ENCODE data around the gene IFT81.
A peak's percentile ranks its signal among the peaks of the same experiment; 100 is the strongest.

The IFT81 gene, protein sequence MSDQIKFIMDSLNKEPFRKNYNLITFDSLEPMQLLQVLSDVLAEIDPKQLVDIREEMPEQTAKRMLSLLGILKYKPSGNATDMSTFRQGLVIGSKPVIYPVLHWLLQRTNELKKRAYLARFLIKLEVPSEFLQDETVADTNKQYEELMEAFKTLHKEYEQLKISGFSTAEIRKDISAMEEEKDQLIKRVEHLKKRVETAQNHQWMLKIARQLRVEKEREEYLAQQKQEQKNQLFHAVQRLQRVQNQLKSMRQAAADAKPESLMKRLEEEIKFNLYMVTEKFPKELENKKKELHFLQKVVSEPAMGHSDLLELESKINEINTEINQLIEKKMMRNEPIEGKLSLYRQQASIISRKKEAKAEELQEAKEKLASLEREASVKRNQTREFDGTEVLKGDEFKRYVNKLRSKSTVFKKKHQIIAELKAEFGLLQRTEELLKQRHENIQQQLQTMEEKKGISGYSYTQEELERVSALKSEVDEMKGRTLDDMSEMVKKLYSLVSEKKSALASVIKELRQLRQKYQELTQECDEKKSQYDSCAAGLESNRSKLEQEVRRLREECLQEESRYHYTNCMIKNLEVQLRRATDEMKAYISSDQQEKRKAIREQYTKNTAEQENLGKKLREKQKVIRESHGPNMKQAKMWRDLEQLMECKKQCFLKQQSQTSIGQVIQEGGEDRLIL

DNA sequence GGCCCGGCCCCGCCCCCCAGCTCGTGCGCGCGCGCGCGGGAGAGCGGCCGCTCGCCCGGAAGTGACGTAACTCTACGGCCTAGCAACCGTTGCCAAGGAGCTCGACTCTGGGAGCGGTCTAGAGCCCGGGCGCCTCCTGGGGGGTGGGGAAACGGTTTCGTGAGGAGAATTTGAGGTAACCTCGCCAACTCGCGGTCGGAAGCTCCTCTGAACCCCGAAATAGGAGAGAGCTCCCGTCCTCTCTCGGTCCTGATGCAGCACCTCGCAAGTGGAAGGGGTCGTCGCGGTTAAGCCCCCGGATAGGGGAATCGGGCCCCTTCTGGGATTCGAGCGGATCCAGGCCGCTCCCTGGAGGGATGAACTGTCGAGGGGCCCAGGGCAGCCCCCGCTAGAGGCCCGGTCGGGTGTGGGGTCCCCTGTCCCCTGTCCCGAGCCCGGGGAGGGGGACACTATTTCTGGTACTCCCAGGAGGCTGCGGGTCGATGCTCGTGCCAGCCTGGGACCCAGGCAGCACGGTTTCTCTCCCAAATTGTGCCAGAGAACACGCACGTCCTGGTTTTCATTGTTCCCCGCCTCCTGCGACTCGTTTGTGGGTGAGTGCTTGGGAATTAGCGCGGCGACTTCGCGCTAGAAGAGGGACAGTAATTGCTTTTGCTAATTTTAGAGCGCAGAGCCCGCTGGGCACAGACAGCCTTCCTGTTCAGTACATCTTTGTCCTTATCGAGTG lies at the start of gene IFT81:
Gene IFT81, plus strand, starts transcription at position 89 of the 727 bp plus-strand sequence. CDS start 3,024 bp downstream, outside the sequence.
- peak; percentile 76 for DNase-seq

GRCh38 chr12:110075880-110076279 lies 48.3 kb upstream of the IFT81 start:
- no peak for DNase-seq

DNA sequence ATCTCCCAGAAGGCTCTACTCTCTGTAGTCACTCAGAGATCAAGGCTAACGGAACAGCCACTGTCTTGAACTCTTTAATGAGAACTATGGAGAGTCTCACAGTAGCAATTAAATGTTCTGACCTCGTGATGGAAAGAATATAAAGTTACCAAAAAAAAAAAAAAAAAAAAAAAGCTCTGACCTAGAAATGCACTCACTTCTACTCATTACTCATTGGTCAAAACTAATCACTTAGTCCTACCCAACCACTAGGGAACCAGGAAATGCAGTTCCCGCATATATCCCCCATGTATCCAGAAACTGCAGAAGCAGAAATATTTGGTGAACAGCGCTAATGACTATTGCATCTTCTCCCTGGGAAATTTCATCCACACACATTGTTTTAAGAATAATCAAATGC lies 46.4 kb upstream of the IFT81 start:
- peak; percentile 25 for DNase-seq

DNA sequence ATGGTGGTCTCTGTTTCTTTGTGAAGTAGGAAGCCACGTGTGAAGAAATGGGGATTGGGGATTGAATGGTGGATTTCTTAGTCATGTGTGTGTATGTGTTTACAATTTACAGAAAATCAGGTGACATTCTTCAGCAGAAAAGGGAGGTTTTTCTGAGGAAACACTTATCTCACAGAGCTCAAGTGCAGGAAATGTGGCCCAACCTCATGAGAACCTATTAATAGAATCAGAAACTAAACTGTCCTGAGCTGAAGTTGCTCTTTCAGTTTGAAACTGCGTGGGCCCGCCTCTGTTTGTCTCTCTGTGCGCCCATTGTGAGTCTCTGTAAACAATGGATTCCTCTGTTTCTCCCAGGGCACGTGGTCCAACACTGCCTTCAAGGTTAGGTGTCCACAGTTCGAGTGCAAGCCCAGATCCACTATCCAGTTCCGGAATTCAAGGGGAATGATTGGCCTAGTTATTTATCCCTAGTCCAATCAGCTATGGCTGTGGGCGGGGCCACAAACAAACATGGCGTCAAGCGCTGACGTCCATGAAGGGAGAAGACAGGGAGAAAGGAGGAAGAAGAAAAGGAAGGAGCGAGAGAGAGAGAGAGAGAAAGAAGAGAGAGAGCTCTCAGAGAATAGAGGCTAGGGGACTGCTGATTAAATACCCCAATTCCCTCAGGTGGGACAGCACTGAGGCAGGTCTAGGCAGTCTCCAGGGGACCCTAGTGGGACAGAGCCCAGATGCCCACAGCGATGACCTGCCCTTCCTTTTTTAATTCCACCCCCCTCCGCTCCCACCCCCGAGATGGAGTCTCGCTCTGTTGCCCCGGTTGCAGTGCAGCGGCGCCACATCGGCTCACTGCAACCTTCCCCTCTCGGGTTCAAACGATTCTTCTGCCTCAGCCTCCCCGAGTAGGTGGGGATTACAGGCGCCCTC lies 44.4 kb upstream of the IFT81 start:
- DNase-seq = peak; percentile 96

DNA sequence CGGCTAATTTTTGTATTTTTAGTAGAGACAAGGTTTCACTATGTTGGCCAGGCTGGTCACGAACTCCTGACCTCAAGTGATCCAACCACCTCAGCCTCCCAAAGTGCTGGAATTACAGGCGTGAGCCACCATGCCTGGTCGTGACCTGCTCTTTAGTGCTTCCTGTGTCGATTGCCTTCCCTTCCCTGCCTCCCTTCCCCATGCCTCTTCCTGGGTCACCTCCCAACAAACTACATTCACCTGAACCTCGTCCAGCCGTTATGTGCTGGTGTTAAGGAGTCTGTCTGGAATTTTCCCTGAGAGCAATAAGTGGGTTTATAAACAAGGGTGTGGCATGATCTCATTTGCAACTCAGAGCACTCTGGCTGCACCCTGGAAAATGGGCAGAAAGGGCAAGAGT lies 43.7 kb upstream of the IFT81 start:
- DNase-seq = no peak

DNA sequence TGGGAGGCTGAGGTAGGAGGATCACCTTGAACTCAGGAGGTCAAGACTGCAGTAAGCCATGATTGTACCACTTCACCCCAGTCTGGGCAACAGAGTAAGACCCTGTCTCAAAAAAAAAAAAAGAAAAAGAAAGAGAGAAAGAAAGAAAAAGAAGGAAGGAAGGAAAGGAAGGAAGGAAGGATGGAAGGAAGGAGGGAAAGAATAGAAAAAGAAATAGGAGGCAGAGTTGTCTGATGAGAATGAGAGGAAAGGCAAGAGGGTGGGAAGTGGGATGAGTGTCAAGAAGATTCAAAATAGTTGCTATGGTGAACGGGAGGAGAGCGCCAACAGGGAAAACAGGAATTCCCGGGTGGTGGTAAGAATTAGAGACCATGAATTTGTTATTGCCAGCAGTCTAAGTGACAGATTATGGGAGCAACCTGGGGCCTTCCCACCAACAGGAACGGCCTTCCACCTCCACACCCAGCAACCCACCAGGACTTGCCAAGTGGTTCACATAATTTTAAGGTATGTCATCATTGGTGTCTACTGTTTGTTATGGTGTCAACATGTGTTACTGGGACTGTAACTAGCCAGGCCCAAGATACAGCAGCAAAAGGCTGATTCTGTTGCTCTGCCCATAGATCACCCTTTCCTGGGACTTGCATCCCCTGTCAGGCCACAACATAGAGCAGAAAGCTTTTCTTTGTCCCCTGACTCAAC lies 39.7 kb upstream of the IFT81 start:
- DNase-seq = no peak

GRCh38 chr12:110088216-110088615 lies 35.9 kb upstream of the IFT81 start:
- DNase-seq = peak; percentile 96

DNA sequence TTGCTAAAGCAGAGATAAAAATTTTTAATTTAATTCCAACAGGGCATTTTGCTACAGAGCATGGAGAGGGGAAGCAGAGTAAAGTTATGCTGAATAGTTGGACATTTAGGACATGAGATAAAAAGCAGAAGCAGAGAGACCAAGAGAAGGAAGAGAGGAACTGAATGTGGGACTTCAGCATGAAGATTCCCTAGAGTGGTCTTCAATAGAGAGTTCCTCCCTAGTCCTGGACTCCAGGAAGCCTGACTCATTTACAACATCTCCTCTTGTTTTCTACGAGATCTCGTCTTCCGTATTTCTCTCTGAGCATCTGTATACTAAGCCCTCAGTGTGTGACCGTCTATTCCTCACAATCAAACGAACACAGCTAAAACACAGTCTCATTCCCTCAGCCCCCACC lies 35.2 kb upstream of the IFT81 start:
- DNase-seq = peak; percentile 93

- no peak for DNase-seq
These were observed 33.7 kb upstream of the IFT81 start for GRCh38 chr12:110090266-110091135.

- no peak for DNase-seq
These were observed 32.9 kb upstream of the IFT81 start for GRCh38 chr12:110091136-110091711.

- no peak for DNase-seq
These were observed 30.4 kb upstream of the IFT81 start for GRCh38 chr12:110093631-110094311.

DNA sequence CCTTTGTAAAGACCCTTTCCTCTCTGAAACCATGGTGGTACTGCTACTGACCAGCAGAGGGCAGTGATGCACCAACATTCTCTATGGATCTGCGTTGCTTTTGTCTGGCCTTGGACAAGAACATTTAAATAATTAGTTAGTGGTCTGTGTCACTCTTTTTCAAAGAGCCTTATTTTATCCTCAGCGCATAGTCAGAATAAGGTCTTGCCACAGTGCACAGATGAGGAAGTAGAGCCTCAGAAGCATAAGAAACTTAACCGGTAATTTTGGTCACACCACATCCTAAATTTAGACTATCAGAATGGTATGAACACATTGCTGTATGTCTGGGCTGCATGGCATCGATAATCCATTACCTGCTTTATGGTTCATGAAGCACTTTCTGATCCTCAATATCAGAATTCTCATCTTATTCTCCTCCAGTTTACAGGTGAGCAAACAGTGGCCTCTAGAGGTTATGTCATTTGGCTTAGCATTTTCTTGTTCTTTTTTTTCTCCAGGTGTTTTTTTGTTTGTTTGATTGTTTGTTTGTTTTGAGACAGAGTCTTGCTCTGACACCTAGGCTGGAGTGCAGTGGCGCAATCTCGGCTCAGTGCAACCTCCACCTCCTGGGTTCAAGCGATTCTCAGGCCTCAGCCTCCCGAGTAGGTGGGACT lies 23.7 kb upstream of the IFT81 start:
- peak; percentile 98 for DNase-seq

GRCh38 chr12:110102255-110102654 lies 21.9 kb upstream of the IFT81 start:
- peak; percentile 86 for DNase-seq

GRCh38 chr12:110104188-110105094 lies 19.7 kb upstream of the IFT81 start:
- DNase-seq = peak; percentile 87

- DNase-seq = no peak
These were observed 19.0 kb upstream of the IFT81 start for GRCh38 chr12:110105159-110105558.

GRCh38 chr12:110105986-110106385 lies 18.2 kb upstream of the IFT81 start:
- DNase-seq = no peak

DNA sequence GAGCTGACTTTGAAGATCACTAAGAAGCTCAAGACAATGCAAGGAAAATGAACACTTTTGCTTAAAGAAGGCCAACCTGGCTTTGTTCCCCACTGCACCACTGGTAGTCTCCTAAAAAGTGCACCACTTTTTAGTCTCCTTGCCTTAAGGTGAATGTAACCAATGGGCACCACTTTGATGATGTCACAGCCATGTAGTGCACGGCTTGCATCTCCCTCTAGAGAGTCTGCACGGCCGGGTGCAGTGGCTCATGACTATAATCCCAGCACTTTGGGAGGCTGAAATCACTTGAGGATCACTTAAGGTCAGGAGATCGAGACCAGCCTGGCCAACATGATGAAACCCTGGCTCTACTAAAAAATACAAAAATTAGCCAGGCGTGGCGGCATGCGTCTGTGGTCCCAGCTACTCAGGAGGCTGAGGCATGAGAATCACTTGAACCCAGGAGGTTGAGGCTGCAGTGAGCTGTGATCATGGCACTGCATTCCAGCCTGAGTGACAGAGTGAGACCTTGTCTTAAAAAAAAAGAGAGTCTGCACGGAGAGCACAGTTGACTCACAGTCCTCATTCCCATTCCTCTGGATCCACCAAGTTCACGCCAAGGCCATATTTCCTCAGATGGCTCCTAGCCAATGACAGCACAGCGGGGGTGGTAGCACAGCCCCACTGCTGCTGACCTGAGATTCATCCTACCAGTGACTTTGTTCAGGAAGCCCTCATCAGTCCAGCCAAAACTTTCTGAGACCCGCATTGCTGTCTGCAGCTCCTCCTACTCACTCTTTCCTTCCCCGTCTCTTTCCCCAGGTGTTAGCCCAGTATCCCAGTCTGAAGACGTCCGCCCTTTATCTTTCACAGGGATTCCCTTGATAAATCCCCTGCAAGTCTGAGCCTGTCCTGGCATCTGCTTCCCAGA lies 16.5 kb upstream of the IFT81 start:
- no peak for DNase-seq
